Right lobe of liver (tissue), 4 donors: ENCODE results near the gene CTAGE1.

ENCODE experiments used
- CTCF ChIP-seq, 4 donors: fragments of 200-600 bp in 3 of 4; fragments of 450-650 bp in 1 of 4; IDR thresholded peaks; one replicate each; pipeline versions ENCODE4 v1.5.1 to v1.8.0; 2016 to 2022; ENCODE audit warnings: antibody characterized with exemption in 4 of 4, mild to moderate bottlenecking in 2 of 4
- POLR2A ChIP-seq: fragments of 450-650 bp; IDR thresholded peaks from one replicate; pipeline ENCODE4 v1.6.1; 2017; ENCODE audit warnings: antibody characterized with exemption, mild to moderate bottlenecking
- donor health status: DM: no; HTN: no; CAD: no.
- donor health status: DM: no; HTN: no; CAD: no.
- donor health status: DM: no; HTN: yes; CAD: no.

GRCh38 chr18:22367303-22367702 lies 50.4 kb downstream of the CTAGE1 start:
- TF ChIP-seq CTCF (IDR thresholded peaks at IDR 0.05) = no peak
- no peak for TF ChIP-seq POLR2A
